HG03342 (cell line): ENCODE results near the gene PRELID1.

Experiments used
- ATAC-seq: cut with Tn5 transposase; IDR thresholded peaks from one replicate; pipeline ENCODE4 v1.9.1; 2021; ENCODE audit warnings: mild to moderate bottlenecking, moderate library complexity; ENCODE audit not compliant: unreplicated experiment

The PRELID1 gene

DNA sequence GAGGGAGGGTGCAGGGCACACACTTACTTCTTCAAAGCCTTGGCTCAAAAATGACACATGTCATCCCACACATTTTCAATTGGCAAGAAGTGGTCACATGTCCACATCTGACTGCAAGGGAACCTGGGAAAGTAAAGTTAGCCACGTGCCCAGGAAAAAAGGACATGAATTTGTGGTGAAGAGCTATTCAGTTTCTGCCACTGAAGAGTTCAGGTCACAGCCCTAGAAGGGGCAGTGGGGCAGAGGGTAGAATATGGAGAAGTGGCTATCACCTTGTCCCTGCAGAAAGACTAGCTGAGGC lies 52.2 kb downstream of the PRELID1 start:
- no peak for ATAC-seq
